ENCODE data around the gene HSD11B1L. TPM values are rescaled to one million over a fixed set of nuclear protein-coding genes. Genes with fewer than 3 reads are reported as not detected.

HSD11B1L gene
- total RNA-seq, 2 donors from 2014 or later: 11.9 to 21.8 TPM

DNA sequence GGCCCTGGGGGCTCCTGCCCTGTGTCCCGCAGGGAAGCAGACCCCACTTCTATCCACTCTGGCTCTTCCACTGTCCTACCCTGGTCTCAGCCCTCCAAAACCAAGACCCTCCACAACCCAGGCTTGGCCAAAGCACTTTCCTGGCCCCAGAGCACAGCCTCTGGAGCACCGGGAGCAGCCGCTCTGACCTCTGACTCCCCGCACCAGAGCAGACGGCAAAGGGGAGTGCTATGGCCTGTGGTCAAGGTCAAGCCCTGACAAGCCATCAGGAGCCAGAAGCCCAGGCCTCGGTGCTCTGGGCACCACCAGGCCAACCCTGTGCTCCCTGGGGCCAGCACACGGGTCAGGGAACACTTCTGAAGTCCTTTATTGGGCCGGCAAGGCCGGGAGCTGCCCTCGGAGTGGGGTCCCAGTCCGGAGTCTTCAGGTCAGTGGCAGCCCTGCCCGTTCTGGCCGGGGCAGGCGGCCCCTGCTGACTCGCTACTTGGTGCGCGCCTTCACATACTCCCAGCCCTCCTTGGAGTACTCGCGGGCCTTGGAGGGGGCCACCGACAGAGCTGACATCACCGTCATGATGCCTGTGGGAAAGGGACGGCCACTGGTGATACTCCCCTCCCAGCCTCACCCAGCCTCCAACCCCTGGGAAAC lies 2.6 kb upstream of the HSD11B1L start:
- Histone ChIP-seq H3K36me3 (replicated peaks in 1 of 2; ENCODE audit: insufficient read depth in 1 of 2, low read depth in 2 of 2) (no peaks in the 10 kb centered on the region), H3K9me3 (no peaks in the 10 kb centered on the region), H3K27ac (no peak overlapping the region), H3K4me1 (peaks cover 22% of the 10 kb centered on the region), H3K27me3 (no peaks in the 10 kb centered on the region), H3K4me3 (no peak overlapping the region)
- ATAC-seq (no peak), DNase-seq (no peak)
- no peak for TF ChIP-seq POLR2A (IDR thresholded peaks at IDR 0.05)
- TF ChIP-seq, protein P1, sequence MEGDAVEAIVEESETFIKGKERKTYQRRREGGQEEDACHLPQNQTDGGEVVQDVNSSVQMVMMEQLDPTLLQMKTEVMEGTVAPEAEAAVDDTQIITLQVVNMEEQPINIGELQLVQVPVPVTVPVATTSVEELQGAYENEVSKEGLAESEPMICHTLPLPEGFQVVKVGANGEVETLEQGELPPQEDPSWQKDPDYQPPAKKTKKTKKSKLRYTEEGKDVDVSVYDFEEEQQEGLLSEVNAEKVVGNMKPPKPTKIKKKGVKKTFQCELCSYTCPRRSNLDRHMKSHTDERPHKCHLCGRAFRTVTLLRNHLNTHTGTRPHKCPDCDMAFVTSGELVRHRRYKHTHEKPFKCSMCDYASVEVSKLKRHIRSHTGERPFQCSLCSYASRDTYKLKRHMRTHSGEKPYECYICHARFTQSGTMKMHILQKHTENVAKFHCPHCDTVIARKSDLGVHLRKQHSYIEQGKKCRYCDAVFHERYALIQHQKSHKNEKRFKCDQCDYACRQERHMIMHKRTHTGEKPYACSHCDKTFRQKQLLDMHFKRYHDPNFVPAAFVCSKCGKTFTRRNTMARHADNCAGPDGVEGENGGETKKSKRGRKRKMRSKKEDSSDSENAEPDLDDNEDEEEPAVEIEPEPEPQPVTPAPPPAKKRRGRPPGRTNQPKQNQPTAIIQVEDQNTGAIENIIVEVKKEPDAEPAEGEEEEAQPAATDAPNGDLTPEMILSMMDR (IDR thresholded peaks at IDR 0.05): no peak
- 82 to 100% methylated on average over 2 to 19 of the region's 22 CpGs for WGBS, 2 donors
- intact Hi-C loops (cut with DNase I): no loop called here

DNA sequence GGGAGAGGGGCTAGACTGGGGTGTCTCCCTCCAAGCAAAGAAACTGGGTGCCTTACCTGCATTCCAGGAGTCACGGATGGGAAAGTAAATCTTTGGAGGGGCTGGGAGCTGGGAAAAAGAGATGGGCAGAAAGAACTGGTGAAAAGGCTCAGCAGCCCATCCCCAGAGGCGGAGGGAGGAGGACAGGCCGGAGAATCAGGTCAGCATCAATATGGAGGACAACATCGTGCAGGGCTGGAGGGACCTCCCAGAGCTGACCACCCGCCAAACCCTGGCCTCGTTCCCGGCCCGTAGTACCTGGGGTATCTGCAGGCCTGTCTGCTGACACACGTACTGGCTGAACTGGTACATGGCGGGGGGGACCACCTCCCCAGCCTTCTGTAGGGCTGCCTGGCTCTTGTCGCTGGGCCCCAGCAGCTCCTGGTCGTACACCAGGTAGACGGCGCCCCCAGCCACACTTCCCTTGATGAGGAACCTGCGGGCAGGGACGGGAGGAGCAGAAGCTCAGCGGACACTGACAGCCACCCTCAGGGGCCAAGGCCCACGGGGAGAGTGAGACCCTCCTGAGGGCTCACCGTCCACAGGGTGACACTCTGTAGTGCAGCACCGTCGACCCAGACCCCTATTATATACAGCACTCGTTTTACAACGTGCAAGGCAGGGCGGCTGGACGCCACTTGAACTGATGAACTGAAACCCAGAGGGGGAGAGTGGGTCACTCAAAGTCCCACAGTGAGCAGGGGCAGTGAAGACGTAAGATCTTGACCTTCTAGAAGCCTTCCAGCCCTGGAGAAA lies 1.3 kb upstream of the HSD11B1L start:
- WGBS, 2 donors: 23 to 36% methylated on average over 14 to 26 of the region's 26 CpGs
- intact Hi-C loops (cut with DNase I): no loop called here
- Histone ChIP-seq H3K36me3 (replicated peaks in 1 of 2; ENCODE audit: insufficient read depth in 1 of 2, low read depth in 2 of 2) (no peaks in the 10 kb centered on the region), H3K27ac (peak overlapping the region; percentile 72 to 93 (median 85)), H3K4me1 (peaks cover 22% of the 10 kb centered on the region), H3K9me3 (no peaks in the 10 kb centered on the region), H3K4me3 (peak overlapping the region; percentile 62 to 82), H3K27me3 (no peaks in the 10 kb centered on the region)
- ATAC-seq (no peak), DNase-seq (no peak)
- TF ChIP-seq, protein P1 (IDR thresholded peaks at IDR 0.05): no peak
- no peak for TF ChIP-seq POLR2A (IDR thresholded peaks at IDR 0.05)

DNA sequence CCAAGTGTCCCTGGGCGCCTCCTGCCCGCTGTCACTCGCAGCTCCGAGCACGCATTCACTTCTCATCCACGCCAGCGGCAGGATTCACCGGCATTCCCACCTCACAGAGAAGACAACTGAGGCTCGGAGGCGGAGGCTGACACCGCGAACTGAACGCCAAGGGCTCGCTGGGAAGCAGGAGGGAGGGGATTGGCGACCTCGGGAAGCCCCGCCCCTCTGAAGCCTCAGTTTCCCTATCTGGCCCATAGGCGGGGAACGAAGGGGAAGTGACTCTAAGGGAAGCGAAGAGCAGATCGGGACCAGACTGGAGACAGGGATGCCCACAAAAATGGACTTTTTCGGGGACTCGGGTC lies 767 bp upstream of the HSD11B1L start:
- WGBS, 2 donors: 0 to 2% methylated on average over 3 to 23 of the region's 23 CpGs
- Histone ChIP-seq H3K9me3 (no peaks in the 10 kb centered on the region), H3K36me3 (replicated peaks in 1 of 2; ENCODE audit: insufficient read depth in 1 of 2, low read depth in 2 of 2) (no peaks in the 10 kb centered on the region), H3K4me3 (peak overlapping the region; percentile 62 to 82), H3K27me3 (no peaks in the 10 kb centered on the region), H3K27ac (peak overlapping the region; percentile 72 to 93 (median 85)), H3K4me1 (peaks cover 22% of the 10 kb centered on the region)
- intact Hi-C loops (cut with DNase I): no loop called here
- no peak for TF ChIP-seq POLR2A (IDR thresholded peaks at IDR 0.05)
- TF ChIP-seq, protein P1 (IDR thresholded peaks at IDR 0.05): peak in 2 of 7 experiments; percentile 4 to 18
- ATAC-seq (peak; percentile 1), DNase-seq (no peak)

DNA sequence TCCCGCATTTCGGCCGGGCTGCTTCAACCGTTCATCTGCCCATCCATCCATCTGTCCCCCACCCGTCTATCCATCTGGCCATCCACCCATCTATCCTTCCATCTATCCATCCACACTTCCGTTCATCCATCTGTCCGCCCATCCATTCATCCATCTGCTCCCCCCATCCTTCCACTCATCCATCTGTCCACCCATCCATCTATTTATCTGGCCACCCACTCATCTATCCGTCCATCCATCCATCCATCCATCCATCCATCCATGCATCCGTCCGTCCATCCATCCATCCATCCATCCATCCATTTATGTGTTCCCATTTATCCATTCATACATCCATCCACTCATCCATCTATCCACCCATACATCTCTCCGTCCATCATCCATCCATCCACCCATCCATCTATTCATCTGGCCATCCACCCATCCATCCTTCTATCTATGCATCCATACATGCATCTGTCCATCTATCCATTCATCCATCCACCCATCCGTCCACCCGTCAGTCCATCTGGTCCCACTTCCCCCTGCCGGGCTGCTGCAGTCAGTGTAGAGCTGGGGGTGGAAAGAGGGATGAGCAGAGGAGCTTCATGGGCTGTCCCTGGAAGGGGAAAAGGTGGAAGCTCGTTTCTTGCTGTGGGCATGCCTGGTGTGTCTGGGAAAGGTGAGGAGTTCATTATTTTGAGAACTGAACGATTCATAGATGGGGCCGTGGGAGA lies 722 bp downstream of the HSD11B1L start:
- no peak for DNase-seq
- peak overlapping the region in 3 of 4 donors; percentile 78 to 93 (median 92) for H3K27ac ChIP-seq

More for the DNA sequence above, 722 bp downstream of the HSD11B1L start:
- intact Hi-C loops (cut with DNase I): no loop called here
- Histone ChIP-seq H3K27me3 (no peaks in the 10 kb centered on the region), H3K4me3 (peak overlapping the region in 1 of 2 donors; percentile 5), H3K9me3 (no peaks in the 10 kb centered on the region), H3K36me3 (replicated peaks in 1 of 2; ENCODE audit: insufficient read depth in 1 of 2, low read depth in 2 of 2) (no peaks in the 10 kb centered on the region), H3K4me1 (peaks cover 27% of the 10 kb centered on the region)
- TF ChIP-seq, protein P1 (IDR thresholded peaks at IDR 0.05): no peak
- TF ChIP-seq POLR2A (IDR thresholded peaks at IDR 0.05): no peak
- 61 to 62% methylated on average over 17 of the region's 17 CpGs for WGBS, 2 donors
- no peak for ATAC-seq

All from body of pancreas (tissue), 4 donors.